HCT116 (cell line): ENCODE results near the gene LSS. TPM values are rescaled to one million over a fixed set of nuclear protein-coding genes. Genes with fewer than 3 reads are reported as not detected.

Experiments
- ATAC-seq: fragments of 200-7000 bp; cut with Tn5 transposase; 2 replicates; pipeline ENCODE4 v1.9.1; 2020; ENCODE audit warnings: mild to moderate bottlenecking, moderate library complexity
- BruUV-seq: library from RNA; stranded (reverse); fragments of 400-500 nt; replicated peaks from 2 replicates; lab custom pipeline; 2021; lab: Mats Ljungman, UMichigan
- CTCF ChIA-PET: fragments of 300-600 bp; sonication (Branson Sonifier 250); formaldehyde crosslinking; loops from one replicate; lab custom pipeline; 2021; ENCODE audit warnings: antibody characterized with exemption; lab: Charles Lee
- POLR2A ChIA-PET: fragments of 300-600, 350-600 bp; sonication (Branson Sonifier 250); formaldehyde crosslinking; loops from one replicate; lab custom pipeline; 2021; ENCODE audit warnings: antibody characterized with exemption; lab: Charles Lee
- RAD21 ChIA-PET, 2 experiments: fragments of 300-600 bp; sonication (Branson Sonifier 250); formaldehyde crosslinking; loops; one replicate each; lab custom pipeline; 2023; ENCODE audit warnings: low total read pairs in 2 of 2; ENCODE audit not compliant: uncharacterized antibody in 2 of 2, unreplicated experiment in 2 of 2, low non-redundant PET in 1 of 2; lab: Charles Lee
- DNase-seq: peaks from one replicate; pipeline ENCODE4 v3.0.0-alpha.2; 2010; ENCODE audit warnings: low read depth, low spot score
- H2AFZ ChIP-seq: fragments of 200-600 bp; shearing (Covaris generic), sonication (generic); 2 replicates; pipeline ENCODE4 v1.6.1; 2017; ENCODE audit warnings: low read depth, mixed run types, mixed read lengths, antibody characterized with exemption, low read length; ENCODE audit not compliant: poor library complexity, severe bottlenecking
- H3K27ac ChIP-seq: 2 replicates; pipeline ENCODE4 v1.5.1; 2012; ENCODE audit warnings: low read depth, low read length
- H3K27me3 ChIP-seq: fragments of 200-600 bp; sonication (generic); 2 replicates; pipeline ENCODE4 v1.6.1; 2016; ENCODE audit warnings: mixed run types, low read length, mixed read lengths; ENCODE audit not compliant: insufficient read depth
- H3K36me3 ChIP-seq, 2 experiments: fragments of 200-500 bp in 1 of 2; fragments of 200-600 bp in 1 of 2; sonication (Bioruptor generic) in 1 of 2; sonication (generic) in 1 of 2; 2 replicates each; pipeline versions ENCODE4 v1.5.1 to v1.6.1; 2014 to 2016; ENCODE audit warnings: low read length in 2 of 2, inconsistent platforms in 1 of 2, mixed read lengths in 1 of 2, mixed run types in 1 of 2; ENCODE audit not compliant: insufficient read depth in 2 of 2, control insufficient read depth in 1 of 2
- H3K4me1 ChIP-seq, 2 experiments: fragments of 200-600 bp in 1 of 2; sonication (generic) in 1 of 2; 2 replicates each; pipeline versions ENCODE4 v1.5.1 to v1.6.1; 2012 to 2017; ENCODE audit warnings: low read length in 2 of 2, inconsistent platforms in 1 of 2, mild to moderate bottlenecking in 1 of 2, mixed read lengths in 1 of 2, mixed run types in 1 of 2, moderate library complexity in 1 of 2; ENCODE audit not compliant: insufficient read depth in 2 of 2, control insufficient read depth in 1 of 2
- H3K4me2 ChIP-seq: fragments of 200-600 bp; sonication (generic); 2 replicates; pipeline ENCODE4 v1.6.1; 2017; ENCODE audit warnings: mixed run types, low read length, mixed read lengths
- H3K4me3 ChIP-seq, 2 experiments: fragments of 200-600 bp in 1 of 2; sonication (generic) in 1 of 2; replicated peaks in 1 of 2; 2 replicates each; pipeline ENCODE4 v1.5.1; 2011 to 2016; ENCODE audit warnings: low read length in 2 of 2, control low read depth in 1 of 2, low read depth in 1 of 2, mild to moderate bottlenecking in 1 of 2, mixed read lengths in 1 of 2, mixed run types in 1 of 2
- H3K79me2 ChIP-seq: fragments of 200-600 bp; sonication (generic); 2 replicates; pipeline ENCODE4 v1.6.1; 2017; ENCODE audit warnings: mild to moderate bottlenecking, mixed run types, low read length, moderate library complexity, mixed read lengths; ENCODE audit not compliant: insufficient read depth
- H3K9ac ChIP-seq: fragments of 200-600 bp; sonication (generic); 2 replicates; pipeline ENCODE4 v1.6.1; 2016; ENCODE audit warnings: low read length, mixed read lengths
- H3K9me2 ChIP-seq: fragments of 200-600 bp; sonication (generic), shearing (Covaris generic); 2 replicates; pipeline ENCODE4 v1.6.1; 2017; ENCODE audit warnings: mixed run types, mild to moderate bottlenecking, moderate library complexity; ENCODE audit not compliant: insufficient read depth
- H3K9me3 ChIP-seq, 2 experiments: fragments of 200-500 bp in 1 of 2; fragments of 200-600 bp in 1 of 2; sonication (Bioruptor generic) in 1 of 2; sonication (generic) in 1 of 2; 2 replicates each; pipeline ENCODE4 v1.6.1; 2014 to 2017; ENCODE audit warnings: low read length in 2 of 2, mixed read lengths in 2 of 2, inconsistent platforms in 1 of 2, low read depth in 1 of 2, mild to moderate bottlenecking in 1 of 2, mixed run types in 1 of 2, moderate library complexity in 1 of 2; ENCODE audit not compliant: control insufficient read depth in 1 of 2, insufficient read depth in 1 of 2
- H4K20me1 ChIP-seq: fragments of 200-600 bp; sonication (generic), shearing (Covaris generic); 2 replicates; pipeline ENCODE4 v1.6.1; 2017; ENCODE audit warnings: mixed run types, mild to moderate bottlenecking, moderate library complexity; ENCODE audit not compliant: insufficient read depth
- ELF1 ChIP-seq: IDR thresholded peaks from 2 replicates; pipeline ENCODE4 v1.6.1; 2012; ENCODE audit warnings: low read depth, borderline replicate concordance
- POLR2A ChIP-seq: IDR thresholded peaks from 2 replicates; pipeline ENCODE4 v1.7.0; 2011; ENCODE audit warnings: borderline replicate concordance; ENCODE audit not compliant: insufficient read depth, insufficient read length; ENCODE audit errors: extremely low read depth
- SIN3A ChIP-seq: IDR thresholded peaks from 2 replicates; pipeline ENCODE4 v1.6.1; 2012; ENCODE audit warnings: low read depth
- SP1 ChIP-seq: IDR thresholded peaks from 2 replicates; pipeline ENCODE4 v1.6.1; 2012; ENCODE audit warnings: low read depth
- YY1 ChIP-seq: IDR thresholded peaks from 2 replicates; pipeline ENCODE4 v1.6.1; 2011; ENCODE audit warnings: low read length, low read depth, moderate library complexity, mild to moderate bottlenecking; ENCODE audit not compliant: insufficient replicate concordance; ENCODE audit errors: extremely low read depth
- ZFX ChIP-seq: fragments of 450-650 bp; IDR thresholded peaks from 2 replicates; pipeline ENCODE4 v1.6.1; 2017
- intact Hi-C: fragments of 100-400 bp; cut with micrococcal nuclease; formaldehyde crosslinking; loops from 2 replicates; pipeline ENCODE4 v1.10.0; 2022
- total RNA-seq: library from RNA; stranded (reverse); gene quantifications from one replicate; pipeline ENCODE4 v1.2.1, GENCODE V29; 2021; ENCODE audit not compliant: unreplicated experiment
- TF ChIP-seq, protein P1 (sequence below): IDR thresholded peaks from 2 replicates; pipeline ENCODE4 v1.6.1; 2012
- TF ChIP-seq, protein P2 (sequence below), 3 experiments: fragments of 200-600 bp in 1 of 3; sonication (generic) in 1 of 3; IDR thresholded peaks in 2 of 3; conservative IDR thresholded peaks in 1 of 3; 2 replicates each; pipeline ENCODE4 v1.5.1; 2012 to 2017; ENCODE audit warnings: low read depth in 2 of 3, low read length in 2 of 3, antibody characterized with exemption in 1 of 3, borderline replicate concordance in 1 of 3, control low read depth in 1 of 3, mild to moderate bottlenecking in 1 of 3, mixed read lengths in 1 of 3, mixed run types in 1 of 3, moderate library complexity in 1 of 3; ENCODE audit not compliant: insufficient read depth in 1 of 3
- TF ChIP-seq, protein P3 (sequence below): IDR thresholded peaks from 2 replicates; pipeline ENCODE4 v1.6.1; 2012
- TF ChIP-seq, protein P4 (sequence below): IDR thresholded peaks from 2 replicates; pipeline ENCODE4 v1.6.1; 2012; ENCODE audit warnings: low read depth
- TF ChIP-seq, protein P5 (sequence below): IDR thresholded peaks from 2 replicates; pipeline ENCODE4 v1.6.1; 2011; ENCODE audit warnings: mild to moderate bottlenecking, low read length, moderate library complexity; ENCODE audit not compliant: insufficient replicate concordance; ENCODE audit errors: extremely low read depth

Gene LSS
- total RNA-seq, 1 experiment from 2014 or later: 44.7 TPM

DNA sequence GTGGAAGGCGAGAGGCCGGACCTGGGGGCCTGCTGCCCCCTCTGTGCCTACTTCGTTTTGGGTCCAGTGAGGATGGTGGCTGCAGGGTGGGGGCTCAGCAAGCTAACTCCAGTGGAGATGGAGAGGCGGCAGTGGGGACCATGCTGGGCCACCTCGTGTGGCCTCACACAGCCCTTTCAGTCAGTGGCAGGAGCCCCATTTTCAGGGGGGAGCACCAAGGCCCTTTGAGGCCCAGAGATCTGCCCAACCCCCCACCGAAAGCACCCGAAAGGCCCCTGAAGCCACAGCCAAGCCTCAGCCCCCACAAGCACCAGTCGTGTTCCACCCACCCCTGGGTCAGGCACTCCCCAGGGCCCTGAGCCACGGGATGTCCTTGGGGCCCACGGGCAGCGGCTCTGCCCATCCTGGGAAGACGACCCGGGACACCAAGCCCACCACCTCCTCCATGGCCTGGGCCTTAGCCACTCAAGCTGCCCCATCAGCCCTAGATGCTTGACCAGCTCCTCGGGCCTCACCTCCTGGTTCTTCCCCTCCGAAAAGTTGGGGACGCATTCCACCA, 73.5 kb downstream of the LSS start:
- Histone ChIP-seq H3K27me3 (no peaks in the 10 kb centered on the region), H2AFZ (no peak overlapping the region), H3K9me2 (no peaks in the 10 kb centered on the region), H3K4me1 (peaks cover 7 to 8% of the 10 kb centered on the region in 2 experiments; a peak in 3 of 4 replicates), H3K79me2 (no peaks in the 10 kb centered on the region), H3K9me3 (no peaks in the 10 kb centered on the region), H3K4me3 (no peak overlapping the region), H3K36me3 (no peaks in the 10 kb centered on the region), H3K9ac (no peak overlapping the region), H3K4me2 (no peak overlapping the region), H4K20me1 (no peaks in the 10 kb centered on the region), H3K27ac (no peak overlapping the region)
- TF ChIP-seq, protein P1, sequence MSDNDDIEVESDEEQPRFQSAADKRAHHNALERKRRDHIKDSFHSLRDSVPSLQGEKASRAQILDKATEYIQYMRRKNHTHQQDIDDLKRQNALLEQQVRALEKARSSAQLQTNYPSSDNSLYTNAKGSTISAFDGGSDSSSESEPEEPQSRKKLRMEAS: no peak
- TF ChIP-seq POLR2A: no peak
- TF ChIP-seq, protein P2, sequence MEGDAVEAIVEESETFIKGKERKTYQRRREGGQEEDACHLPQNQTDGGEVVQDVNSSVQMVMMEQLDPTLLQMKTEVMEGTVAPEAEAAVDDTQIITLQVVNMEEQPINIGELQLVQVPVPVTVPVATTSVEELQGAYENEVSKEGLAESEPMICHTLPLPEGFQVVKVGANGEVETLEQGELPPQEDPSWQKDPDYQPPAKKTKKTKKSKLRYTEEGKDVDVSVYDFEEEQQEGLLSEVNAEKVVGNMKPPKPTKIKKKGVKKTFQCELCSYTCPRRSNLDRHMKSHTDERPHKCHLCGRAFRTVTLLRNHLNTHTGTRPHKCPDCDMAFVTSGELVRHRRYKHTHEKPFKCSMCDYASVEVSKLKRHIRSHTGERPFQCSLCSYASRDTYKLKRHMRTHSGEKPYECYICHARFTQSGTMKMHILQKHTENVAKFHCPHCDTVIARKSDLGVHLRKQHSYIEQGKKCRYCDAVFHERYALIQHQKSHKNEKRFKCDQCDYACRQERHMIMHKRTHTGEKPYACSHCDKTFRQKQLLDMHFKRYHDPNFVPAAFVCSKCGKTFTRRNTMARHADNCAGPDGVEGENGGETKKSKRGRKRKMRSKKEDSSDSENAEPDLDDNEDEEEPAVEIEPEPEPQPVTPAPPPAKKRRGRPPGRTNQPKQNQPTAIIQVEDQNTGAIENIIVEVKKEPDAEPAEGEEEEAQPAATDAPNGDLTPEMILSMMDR (IDR thresholded peaks at IDR 0.05 in 2 of 3, conservative IDR thresholded peaks at IDR 0.05 in 1 of 3; ENCODE audit: borderline replicate concordance in 1 of 3, insufficient read depth in 1 of 3, low read depth in 2 of 3, low read length in 2 of 3): no peak
- no peak for TF ChIP-seq ELF1
- TF ChIP-seq YY1: no peak
- no peak for TF ChIP-seq SIN3A
- TF ChIP-seq, protein P3, sequence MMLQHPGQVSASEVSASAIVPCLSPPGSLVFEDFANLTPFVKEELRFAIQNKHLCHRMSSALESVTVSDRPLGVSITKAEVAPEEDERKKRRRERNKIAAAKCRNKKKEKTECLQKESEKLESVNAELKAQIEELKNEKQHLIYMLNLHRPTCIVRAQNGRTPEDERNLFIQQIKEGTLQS: no peak
- TF ChIP-seq, protein P4, sequence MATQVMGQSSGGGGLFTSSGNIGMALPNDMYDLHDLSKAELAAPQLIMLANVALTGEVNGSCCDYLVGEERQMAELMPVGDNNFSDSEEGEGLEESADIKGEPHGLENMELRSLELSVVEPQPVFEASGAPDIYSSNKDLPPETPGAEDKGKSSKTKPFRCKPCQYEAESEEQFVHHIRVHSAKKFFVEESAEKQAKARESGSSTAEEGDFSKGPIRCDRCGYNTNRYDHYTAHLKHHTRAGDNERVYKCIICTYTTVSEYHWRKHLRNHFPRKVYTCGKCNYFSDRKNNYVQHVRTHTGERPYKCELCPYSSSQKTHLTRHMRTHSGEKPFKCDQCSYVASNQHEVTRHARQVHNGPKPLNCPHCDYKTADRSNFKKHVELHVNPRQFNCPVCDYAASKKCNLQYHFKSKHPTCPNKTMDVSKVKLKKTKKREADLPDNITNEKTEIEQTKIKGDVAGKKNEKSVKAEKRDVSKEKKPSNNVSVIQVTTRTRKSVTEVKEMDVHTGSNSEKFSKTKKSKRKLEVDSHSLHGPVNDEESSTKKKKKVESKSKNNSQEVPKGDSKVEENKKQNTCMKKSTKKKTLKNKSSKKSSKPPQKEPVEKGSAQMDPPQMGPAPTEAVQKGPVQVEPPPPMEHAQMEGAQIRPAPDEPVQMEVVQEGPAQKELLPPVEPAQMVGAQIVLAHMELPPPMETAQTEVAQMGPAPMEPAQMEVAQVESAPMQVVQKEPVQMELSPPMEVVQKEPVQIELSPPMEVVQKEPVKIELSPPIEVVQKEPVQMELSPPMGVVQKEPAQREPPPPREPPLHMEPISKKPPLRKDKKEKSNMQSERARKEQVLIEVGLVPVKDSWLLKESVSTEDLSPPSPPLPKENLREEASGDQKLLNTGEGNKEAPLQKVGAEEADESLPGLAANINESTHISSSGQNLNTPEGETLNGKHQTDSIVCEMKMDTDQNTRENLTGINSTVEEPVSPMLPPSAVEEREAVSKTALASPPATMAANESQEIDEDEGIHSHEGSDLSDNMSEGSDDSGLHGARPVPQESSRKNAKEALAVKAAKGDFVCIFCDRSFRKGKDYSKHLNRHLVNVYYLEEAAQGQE: no peak
- TF ChIP-seq, protein P5, sequence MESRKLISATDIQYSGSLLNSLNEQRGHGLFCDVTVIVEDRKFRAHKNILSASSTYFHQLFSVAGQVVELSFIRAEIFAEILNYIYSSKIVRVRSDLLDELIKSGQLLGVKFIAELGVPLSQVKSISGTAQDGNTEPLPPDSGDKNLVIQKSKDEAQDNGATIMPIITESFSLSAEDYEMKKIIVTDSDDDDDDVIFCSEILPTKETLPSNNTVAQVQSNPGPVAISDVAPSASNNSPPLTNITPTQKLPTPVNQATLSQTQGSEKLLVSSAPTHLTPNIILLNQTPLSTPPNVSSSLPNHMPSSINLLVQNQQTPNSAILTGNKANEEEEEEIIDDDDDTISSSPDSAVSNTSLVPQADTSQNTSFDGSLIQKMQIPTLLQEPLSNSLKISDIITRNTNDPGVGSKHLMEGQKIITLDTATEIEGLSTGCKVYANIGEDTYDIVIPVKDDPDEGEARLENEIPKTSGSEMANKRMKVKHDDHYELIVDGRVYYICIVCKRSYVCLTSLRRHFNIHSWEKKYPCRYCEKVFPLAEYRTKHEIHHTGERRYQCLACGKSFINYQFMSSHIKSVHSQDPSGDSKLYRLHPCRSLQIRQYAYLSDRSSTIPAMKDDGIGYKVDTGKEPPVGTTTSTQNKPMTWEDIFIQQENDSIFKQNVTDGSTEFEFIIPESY: no peak
- no peak for TF ChIP-seq ZFX
- no peak for TF ChIP-seq SP1
- BruUV-seq: no TSS peak
- intact Hi-C loops: no loop called here
- DNase-seq: no peak
- CTCF ChIA-PET: no interaction called here
- no peak for ATAC-seq
- POLR2A ChIA-PET: no interaction called here
- RAD21 ChIA-PET: no interaction called here
